ENCODE results near the gene METTL21C.
A peak's percentile ranks its signal among the peaks of the same experiment; 100 is the strongest.

The METTL21C gene

GRCh38 chr13:102694937-102695336 is at the start of gene METTL21C:
TSS of gene METTL21C (minus strand) at chr13:102695044. CDS start at chr13:102694498, 546 bp downstream.
- DNase-seq: no peak

- no peak for DNase-seq
These were observed 47.7 kb upstream of the METTL21C start for GRCh38 chr13:102742506-102742905.

- DNase-seq: no peak
These were observed 47.3 kb upstream of the METTL21C start for GRCh38 chr13:102742101-102742500.

- DNase-seq: peak; percentile 61
These were observed 34.9 kb upstream of the METTL21C start for GRCh38 chr13:102729560-102730270.

- no peak for DNase-seq
These were observed 31.6 kb upstream of the METTL21C start for GRCh38 chr13:102726430-102726829.

- DNase-seq: peak; percentile 52
These were observed 30.1 kb upstream of the METTL21C start for GRCh38 chr13:102724923-102725322.

- DNase-seq: peak; percentile 29
These were observed 27.0 kb upstream of the METTL21C start for GRCh38 chr13:102721800-102722231.

GRCh38 chr13:102718746-102719145 is 23.9 kb upstream of the METTL21C start:
- no peak for DNase-seq

GRCh38 chr13:102715447-102715846 is 20.6 kb upstream of the METTL21C start:
- no peak for DNase-seq

- no peak for DNase-seq
These were observed 15.4 kb upstream of the METTL21C start for GRCh38 chr13:102710261-102710679.

- no peak for DNase-seq
These were observed 14.7 kb upstream of the METTL21C start for GRCh38 chr13:102709536-102709935.

GRCh38 chr13:102708991-102709390 is 14.1 kb upstream of the METTL21C start:
- DNase-seq: no peak

- no peak for DNase-seq
These were observed 13.4 kb upstream of the METTL21C start for GRCh38 chr13:102708211-102708610.

- DNase-seq: peak; percentile 93
These were observed 12.6 kb upstream of the METTL21C start for GRCh38 chr13:102707467-102707866.

GRCh38 chr13:102704238-102705058 is 9.6 kb upstream of the METTL21C start:
- no peak for DNase-seq

- no peak for DNase-seq
These were observed 8.8 kb upstream of the METTL21C start for GRCh38 chr13:102703726-102704035.

GRCh38 chr13:102702965-102703725 is 8.3 kb upstream of the METTL21C start:
- DNase-seq: no peak

- DNase-seq: no peak
These were observed 6.5 kb upstream of the METTL21C start for GRCh38 chr13:102701331-102701730.

- DNase-seq: peak; percentile 29
These were observed 5.5 kb upstream of the METTL21C start for GRCh38 chr13:102700088-102701031.

- DNase-seq: no peak
These were observed 4.7 kb upstream of the METTL21C start for GRCh38 chr13:102699504-102699903.

- no peak for DNase-seq
These were observed 3.8 kb upstream of the METTL21C start for GRCh38 chr13:102698649-102698980.

- DNase-seq: no peak
These were observed 3.2 kb upstream of the METTL21C start for GRCh38 chr13:102697929-102698648.

Measured in EL (cell line).